HG03460 (cell line): ENCODE measurements around the gene DUSP6.
A peak's percentile ranks its signal among the peaks of the same experiment; 100 is the strongest.
"Not testable (repeated sequence)": the region's sequence is repeated elsewhere in the genome, so short reads cannot be mapped to it uniquely, and the experiment has no call there.

Source experiments
- ATAC-seq: cut with Tn5 transposase; IDR thresholded peaks from one replicate; pipeline ENCODE4 v1.9.1; 2021; ENCODE audit not compliant: unreplicated experiment

Gene DUSP6

DNA sequence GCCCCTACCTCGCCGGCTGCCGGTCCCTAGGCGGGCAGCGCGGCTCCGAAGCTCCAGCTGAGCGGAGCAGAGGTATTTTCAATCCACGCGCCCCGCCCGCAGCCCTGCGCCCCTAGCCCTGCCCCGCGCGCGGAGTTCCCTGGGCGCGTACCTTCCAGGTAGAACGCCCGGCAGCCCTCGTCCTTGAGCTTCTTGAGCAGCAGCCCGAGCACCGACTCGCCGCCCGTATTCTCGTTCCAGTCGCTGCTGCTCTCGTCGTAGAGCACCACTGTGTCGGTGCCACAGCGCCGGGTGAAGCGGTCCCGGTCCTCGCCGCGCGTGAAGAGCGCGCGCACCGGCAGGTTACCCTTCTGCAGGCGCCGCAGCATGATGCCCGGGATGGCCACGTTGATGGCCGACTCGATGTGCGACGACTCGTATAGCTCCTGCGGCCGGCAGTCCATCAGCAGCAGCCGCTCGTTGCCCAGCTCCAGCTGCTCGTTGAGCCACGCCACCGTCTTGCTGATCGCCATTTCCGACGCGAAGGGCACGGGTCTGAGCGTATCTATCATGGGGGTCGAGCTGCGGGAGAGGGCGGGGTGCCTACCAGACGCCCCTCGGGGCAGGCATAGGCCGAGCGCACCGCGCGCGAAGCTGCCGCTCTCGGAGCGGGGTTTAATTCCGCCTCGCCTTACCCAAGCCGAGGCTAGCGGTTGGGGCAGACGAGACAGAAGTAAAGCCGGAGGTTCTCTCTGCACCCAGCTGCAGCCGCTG is 636 bp downstream of the DUSP6 start:
- no peak for ATAC-seq

DNA sequence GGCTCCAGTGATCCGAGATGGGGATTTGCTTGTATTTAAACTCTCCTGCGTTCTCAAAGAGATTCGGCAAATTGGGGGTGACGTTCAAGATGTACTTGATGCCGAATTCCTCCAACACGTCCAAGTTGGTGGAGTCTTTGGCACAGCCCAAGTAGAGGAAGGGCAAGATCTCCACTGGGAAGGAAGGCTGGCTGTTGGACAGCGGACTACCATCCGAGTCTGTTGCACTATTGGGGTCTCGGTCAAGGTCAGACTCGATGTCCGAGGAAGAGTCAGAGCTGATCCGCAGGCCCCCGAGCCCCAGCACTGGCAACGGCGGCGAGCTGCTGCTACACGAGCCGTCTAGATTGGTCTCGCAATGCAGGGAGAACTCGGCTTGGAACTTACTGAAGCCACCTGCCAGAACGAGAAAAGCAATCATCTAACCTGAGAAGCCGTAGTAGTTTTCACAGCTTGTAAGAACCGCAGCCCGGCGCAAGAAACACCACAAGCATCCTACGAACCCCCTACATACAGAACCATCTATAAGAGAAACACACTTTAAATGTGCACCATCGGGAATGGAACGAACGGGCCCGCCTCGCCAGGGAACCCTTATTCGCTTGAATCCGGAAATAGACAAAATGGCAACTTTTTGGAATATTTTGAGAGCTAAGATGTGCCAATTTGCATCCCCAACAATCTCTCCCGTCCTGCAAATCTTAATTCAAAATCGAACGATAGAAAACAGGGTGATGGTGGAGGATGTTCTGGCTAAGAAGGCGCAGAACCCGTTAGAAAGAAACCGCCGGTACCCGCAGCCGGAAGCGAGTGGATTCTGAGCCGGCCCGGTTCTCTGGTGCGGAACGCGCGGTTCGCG is 1.4 kb downstream of the DUSP6 start:
- no peak for ATAC-seq

DNA sequence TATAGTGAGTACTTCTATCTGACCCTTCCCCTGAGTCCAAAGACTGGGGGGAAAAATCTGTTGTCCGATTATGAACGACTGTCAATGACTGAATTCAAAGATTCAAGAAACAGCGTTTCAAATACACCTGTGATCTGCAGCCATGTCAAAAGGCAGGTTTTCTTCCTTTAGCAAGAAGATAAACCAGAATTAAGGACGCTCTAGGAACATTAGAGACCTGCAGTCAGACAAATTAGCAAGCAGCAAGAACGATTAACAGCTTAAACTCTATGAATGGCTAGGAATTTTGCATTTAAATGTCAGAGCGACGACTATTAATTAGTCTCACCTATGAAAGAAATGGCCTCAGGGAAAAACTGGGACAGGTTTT is 2.1 kb downstream of the DUSP6 start:
- ATAC-seq = no peak

DNA sequence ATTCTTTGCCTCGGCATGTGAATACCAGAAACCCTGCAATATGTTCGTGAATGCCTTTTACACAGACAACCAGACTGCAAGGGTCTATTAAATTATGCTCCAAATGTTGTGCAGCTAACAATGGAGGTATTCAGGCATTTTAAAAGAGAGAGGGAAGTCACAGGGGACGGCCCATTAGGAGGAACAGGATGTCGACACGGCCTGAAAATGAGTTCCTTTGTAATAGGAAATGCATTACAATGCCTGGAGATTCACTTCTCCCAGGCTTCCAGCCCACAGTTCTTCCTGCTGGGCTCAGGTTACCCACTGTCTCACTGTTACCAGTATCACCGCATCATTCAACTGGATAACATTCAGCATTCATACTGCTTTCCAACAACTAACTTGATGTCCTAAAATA is 2.5 kb downstream of the DUSP6 start:
- ATAC-seq = no peak

DNA sequence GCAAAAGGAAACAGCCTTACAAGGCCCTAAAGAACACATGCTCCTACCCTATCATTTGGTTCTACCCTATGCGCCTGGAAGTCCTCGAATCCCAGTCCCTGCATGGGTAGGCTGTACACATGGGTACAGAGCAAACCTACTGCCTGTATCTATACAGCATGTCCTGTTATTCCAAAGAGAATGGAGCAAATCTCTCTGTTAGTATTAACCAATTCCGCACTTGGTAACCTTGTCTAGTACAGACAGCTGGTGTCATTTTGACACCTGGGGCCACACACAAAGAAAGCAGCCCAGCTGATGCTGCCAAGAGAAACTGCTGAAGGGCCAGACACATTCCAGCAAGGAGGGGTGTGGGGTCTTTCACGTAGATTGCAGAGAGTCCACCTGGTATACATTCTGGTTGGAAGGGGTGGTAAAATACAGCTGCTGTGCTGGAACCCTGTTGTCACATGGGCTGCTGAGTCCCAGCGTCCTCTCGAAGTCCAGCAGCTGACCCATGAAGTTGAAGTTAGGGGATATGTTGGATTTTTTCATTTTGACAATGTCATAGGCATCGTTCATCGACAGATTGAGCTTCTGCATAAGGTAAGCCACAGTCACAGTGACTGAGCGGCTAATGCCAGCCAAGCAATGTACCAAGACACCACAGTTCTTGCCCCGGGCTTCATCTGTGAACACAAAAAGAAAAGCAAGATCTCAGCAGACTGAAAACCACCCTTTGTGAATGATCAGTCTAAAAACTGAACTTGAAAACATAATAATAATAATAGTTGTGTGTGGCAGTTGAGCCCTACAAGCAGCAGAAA is 3.2 kb downstream of the DUSP6 start:
- no peak for ATAC-seq

DNA sequence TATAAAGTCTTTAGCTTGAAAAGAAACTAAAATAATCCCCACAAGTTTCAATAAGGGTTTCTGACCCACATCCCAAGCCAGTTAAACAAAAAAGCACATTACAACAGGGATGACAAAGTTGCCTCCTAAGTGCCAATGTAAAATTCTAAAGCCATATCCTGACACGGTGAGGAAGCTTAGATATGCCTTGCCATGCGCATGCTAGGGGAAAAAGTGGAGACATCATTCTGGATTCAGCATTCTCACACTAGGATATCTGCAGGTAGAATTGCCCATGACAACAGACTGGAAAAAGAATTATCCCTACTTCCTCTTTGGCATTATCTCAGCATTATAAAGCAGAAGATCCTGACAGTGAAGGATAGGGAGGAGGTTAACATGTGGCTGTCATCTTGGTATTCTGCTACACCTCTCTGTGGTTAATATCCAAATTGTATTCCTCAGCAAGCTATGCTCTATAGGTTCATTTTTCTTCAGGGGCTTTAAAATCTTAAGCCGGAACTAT is 4.9 kb downstream of the DUSP6 start:
- no peak for ATAC-seq

DNA sequence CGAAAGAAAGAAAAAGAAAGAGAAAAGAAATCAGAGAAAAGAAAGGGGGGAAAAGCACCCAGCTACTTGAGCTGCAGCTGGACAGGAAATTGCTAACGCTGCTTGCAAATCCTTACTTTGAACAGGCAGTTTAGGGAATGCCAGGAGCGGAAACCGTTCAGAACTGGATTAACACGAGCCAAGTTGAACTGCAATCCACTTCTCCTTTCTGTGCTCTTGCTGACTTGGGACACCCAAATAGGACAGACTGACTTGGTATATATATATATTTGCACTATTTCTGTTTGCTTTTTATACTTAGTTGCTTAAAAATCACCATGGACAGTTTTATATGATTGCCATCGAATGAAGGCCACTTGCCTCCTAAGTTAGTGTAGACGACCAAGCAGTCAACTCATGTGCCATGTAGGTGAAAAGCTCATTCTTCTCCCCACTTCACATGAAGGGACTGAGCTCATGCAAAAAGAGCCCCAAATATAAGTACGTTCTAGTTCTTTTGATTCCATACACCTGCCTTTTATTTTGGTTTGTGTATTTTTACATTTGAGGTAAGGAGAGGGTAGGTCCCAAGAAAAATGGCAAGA is 5.5 kb downstream of the DUSP6 start:
- no peak for ATAC-seq

DNA sequence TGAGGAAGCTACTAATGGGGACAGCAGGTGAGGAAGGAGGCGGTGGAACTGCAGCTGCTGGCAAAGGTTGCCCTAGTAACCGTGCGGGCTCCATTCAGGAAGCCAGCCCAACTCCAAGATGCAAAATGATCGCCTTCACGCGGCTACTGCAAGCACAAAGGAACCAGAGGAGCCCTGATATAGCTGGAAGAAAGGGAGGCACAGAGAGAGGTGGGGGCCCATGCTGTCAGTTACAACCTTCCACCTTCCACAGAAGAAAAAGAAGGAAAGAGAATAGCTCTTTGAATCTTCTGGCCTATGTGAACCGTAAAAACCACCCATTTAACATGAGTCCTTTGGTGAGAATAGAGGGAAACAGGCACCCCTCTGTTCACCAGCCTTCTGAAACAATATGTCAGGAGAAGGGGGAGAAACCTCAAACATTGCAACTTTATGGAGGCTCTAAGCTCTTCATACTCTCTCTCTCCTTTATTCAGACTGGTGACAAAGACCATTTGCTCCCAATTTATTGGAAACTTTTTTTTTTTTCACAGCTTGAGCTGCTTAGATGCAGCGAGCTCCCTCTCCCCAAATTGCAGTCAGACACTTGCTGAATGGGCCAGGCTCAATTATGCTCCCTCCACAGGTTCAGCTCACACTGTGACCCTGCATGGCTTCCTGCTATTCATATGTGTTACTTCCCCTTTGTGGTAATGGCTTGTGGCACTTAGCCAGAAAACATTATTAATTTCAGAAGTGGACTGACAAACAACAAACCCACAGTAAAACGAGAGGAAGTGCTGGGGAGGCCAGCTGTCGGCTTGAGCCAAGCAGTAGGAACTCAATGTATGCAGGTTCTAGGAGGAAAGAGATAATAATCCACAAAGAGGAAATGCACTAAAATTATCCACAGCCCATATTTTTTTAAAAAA is 6.2 kb downstream of the DUSP6 start:
- peak; percentile 96 for ATAC-seq

DNA sequence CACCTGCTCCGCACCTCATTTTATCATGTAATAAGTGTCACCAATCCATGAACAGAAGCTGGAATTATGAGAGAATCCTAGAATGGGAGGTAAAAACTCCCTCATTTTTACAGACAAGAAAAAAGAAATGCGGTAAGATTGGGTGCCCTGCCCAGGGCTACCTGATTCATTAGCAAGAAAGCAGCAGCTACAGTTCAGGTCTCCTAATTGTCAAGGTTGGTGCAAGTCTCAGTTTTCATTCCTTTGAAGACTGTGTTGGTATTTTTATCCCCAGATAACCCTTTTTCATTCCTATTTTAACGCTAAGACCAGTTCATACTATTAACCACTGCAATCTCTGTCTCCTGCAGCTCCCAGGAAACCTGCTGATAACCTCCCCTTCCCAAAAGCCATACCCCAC is 6.9 kb downstream of the DUSP6 start:
- no peak for ATAC-seq

DNA sequence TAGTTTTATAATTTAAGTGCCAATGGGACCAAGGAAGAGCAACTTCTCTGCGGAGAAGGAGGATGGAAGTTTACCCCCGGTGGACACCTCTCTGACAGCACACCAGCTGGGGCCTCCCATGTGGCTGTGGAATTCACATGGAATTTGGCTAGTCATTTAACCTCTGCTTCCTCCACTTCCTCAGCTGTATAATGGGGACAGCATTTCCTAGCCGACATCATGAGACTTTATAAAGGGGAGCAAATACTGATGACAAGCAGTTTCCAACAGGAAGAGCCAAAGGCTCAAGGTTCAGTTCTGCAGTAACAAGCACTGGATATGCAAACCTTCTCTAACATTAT is 7.5 kb downstream of the DUSP6 start:
- no peak for ATAC-seq

DNA sequence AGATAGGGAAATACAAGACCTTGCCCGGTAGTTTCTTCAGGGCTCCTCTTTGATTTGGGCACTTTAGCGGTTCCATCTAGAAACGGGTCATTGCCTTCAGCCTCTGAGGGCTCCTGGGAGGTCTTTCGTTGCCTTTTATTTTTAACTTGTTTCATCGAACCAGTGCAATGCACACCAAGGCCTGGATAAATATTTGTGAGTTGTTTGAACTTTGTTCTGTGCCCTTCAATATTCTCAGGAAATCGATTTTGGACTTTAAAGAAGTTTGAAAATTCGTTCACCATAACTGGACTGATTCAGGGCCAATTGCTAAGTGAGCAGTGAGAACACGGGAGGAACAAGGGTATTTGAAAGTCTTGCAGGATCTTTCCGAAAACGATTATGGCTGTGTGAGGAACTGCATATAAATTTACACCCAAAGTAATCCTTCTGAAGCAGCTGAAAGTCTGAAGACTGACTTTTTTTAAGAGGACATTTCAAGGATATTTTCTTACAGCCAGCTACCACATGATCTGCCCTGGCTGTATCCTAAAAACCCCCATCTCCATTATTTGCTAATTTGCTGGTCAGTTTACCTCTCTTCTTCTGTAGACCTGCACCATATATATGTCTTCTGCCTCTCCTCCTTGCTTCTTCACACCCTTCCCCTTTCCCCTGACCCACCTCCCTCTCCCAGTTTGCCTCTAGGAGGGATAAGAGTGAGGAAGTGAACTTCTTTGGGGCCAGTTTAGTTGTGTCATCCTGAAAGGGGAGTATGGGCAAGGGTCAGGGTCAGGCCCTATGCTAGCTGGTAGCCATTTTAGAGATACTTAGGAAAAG is 8.0 kb downstream of the DUSP6 start:
- no peak for ATAC-seq

DNA sequence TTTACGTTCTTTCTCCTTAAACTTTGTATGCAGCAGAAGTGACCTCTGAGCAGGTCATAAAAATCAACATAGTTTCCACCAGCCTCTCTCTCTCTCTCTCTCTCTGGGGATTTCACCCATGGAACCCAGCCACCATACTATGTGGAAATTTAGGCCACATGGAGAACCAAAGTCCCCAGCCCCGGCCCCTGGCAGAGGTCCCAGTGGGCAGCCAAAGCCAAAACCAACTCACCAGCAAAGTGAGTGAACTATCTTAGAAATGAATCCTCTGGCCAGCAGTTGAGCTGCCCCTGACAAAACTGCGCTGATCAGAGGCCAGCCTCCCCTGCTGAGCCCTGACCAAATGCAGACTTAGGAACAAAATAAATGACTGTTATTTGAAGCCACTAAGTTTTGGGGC is 9.2 kb downstream of the DUSP6 start:
- ATAC-seq = no peak

DNA sequence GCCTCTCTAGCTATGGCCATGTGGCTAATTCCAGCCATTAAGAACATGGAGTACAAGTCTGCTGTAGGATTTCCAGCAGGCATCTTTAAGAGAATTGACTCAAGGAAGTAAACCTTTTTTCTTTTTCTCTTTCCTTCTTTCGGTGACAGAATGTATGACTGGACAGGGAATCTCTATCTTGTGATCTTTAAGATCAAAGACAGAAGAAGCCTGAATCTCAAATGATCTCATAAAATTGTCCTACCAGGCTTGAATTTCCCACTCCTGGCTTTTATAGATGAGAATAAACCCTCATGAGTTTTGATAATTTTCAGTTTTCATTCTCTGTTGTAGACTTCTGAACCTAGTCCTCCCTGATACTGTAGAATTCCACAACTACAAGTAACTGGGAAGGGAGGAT is 11.4 kb downstream of the DUSP6 start:
- no peak for ATAC-seq

DNA sequence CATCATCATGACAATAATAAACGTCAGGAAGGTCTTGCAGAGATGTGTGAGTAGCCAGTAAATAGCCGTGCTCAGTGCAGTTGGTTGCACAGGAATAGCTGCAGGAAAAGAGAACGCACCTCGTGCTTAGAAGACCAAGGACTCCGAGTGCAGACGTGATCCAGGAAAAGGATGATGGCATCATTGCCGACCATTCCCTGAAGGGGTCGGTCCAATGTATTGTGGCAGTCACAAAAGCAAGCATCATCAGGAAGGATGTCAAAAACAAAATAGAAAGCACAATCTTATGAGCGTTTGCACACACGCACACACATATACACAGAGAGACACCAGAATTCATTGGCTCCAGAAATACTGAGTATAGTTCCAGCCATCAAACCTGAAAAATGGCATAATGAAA is 12.8 kb downstream of the DUSP6 start:
- no peak for ATAC-seq

DNA sequence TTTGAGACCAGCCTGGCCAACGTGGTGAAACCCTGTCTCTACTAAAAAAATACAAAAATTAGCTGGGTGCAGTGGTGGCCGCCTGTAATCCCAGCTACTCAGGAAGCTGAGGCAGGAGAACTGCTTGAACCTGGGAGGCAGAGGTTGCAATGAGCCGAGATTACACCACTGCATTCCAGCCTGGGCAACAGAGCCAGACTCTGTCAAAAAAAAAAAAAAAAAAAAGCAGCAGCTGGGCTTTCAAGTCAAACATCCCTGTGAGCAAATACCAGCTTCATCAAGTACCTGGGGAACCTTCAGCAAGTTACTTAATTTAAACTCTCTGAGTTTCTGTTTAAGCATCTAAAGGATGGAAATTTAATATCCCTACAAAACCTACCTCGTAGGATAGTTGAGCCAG is 15.2 kb downstream of the DUSP6 start:
- not testable (repeated sequence) for ATAC-seq

DNA sequence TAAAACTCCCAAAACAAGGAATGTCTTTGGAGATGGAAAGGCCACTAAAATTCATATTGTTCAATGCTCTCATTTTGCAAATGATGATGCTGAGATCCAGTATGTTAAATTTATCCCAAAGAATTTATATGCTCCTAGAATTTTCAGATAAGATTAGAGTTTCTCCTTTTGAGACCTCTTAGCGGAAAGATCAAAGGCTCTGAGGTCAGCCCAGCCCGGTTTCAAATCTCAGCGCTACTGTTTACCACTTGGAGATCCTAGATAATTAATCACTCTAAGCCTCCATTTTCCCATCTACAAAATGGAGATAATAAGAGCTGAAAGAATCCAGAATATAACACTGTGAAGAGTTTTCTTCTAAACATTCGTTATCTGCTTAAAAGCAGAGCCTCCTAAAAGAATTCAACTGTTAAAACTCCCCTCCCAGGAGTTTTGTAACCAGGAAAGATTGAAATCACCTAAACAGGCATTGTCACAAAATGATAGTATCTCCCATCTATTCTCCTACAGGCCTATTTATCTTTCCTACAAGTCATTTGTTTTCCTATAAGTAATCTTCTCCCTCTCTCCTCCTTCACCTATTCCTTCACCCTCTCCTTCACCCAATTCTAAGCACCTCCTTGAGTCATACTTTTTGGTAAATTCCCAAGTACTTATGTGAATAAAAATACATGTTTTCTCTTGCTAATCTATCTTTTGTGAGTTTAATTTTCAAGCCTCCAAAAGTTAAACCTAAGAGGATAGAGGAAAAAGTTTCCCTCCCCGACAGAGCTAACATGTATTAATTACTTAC is 16.7 kb downstream of the DUSP6 start:
- ATAC-seq = no peak

DNA sequence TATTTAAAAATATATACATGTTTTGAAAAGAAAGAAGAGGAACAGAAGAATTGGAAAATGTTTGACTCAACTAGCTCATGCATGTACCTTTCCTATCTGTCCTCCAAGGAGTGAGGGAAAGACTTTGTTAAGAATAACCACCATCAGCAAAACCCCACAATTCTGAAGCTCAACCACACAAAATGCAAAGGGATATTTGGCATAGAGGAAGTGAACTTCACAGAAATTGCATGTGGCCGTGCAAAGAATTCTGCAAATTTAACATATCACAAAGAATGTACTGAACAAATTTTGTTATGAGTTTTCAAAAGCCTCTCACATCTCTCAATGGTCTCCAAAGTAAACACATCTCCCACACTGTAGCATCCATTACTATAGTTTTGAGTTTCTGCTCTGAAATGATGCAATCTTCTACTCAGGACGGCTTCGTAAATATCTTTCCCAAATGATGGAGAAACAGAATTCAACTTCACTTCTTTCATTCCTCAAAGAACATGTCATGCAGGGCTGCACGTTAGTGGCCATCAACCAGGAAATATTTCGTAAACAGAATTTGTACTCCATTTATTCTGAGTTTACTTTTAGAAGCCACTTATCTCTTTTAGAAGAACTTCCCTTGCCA is 17.6 kb downstream of the DUSP6 start:
- ATAC-seq = no peak
